ENCODE measurements around the gene BTD.

DNA sequence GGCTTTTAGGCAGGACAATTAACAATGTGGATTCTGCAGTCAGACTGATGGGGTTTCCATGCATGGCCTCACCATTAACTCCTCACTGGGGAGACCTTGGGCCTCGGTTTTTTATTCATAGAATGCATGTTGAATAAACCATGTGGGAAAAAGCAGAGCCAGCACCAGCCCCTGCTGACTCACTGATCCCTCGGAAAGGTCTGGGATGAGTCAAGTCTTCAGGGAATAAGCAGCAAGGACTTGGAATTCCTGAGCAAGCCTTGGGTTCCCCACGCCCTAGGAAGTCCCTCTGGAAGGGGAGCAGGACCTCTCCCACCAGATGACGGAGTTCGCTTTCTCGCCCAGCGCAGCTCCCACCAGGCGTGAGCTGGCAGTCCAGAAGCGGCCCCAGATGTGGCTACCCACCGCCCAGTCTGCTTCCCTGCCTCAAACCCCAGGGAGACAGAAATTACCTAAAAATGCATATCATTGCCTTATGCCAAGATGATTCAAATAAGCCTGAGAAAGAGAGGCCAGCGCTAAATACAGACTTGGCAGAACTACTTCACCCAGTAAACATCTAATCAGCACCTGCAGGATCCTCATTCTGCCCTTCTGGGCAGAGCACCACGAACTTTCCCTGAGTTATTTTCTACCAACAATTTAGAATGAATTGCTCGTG is 45.4 kb downstream of the BTD start:
- TF ChIP-seq CHD2 (IDR thresholded peaks at IDR 0.05; ENCODE audit: borderline replicate concordance, low read depth, low read length): no peak
- TF ChIP-seq, protein P1, sequence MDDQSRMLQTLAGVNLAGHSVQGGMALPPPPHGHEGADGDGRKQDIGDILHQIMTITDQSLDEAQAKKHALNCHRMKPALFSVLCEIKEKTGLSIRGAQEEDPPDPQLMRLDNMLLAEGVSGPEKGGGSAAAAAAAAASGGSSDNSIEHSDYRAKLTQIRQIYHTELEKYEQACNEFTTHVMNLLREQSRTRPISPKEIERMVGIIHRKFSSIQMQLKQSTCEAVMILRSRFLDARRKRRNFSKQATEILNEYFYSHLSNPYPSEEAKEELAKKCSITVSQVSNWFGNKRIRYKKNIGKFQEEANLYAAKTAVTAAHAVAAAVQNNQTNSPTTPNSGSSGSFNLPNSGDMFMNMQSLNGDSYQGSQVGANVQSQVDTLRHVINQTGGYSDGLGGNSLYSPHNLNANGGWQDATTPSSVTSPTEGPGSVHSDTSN (IDR thresholded peaks at IDR 0.05; ENCODE audit: insufficient replicate concordance, low read depth, low read length): no peak
- no peak for TF ChIP-seq CEBPZ (IDR thresholded peaks at IDR 0.05; ENCODE audit: low read depth, low read length)
- TF ChIP-seq POLR2A (IDR thresholded peaks at IDR 0.05; ENCODE audit: low read depth, low read length): no peak
- no peak for TF ChIP-seq EP300 (IDR thresholded peaks at IDR 0.05; ENCODE audit: borderline replicate concordance in 1 of 2, control insufficient read depth in 1 of 2, low read depth in 2 of 2, low read length in 2 of 2)
- no peak for TF ChIP-seq MEF2A (IDR thresholded peaks at IDR 0.05; ENCODE audit: insufficient read depth, low read depth, low read length)
- TF ChIP-seq, protein P2, sequence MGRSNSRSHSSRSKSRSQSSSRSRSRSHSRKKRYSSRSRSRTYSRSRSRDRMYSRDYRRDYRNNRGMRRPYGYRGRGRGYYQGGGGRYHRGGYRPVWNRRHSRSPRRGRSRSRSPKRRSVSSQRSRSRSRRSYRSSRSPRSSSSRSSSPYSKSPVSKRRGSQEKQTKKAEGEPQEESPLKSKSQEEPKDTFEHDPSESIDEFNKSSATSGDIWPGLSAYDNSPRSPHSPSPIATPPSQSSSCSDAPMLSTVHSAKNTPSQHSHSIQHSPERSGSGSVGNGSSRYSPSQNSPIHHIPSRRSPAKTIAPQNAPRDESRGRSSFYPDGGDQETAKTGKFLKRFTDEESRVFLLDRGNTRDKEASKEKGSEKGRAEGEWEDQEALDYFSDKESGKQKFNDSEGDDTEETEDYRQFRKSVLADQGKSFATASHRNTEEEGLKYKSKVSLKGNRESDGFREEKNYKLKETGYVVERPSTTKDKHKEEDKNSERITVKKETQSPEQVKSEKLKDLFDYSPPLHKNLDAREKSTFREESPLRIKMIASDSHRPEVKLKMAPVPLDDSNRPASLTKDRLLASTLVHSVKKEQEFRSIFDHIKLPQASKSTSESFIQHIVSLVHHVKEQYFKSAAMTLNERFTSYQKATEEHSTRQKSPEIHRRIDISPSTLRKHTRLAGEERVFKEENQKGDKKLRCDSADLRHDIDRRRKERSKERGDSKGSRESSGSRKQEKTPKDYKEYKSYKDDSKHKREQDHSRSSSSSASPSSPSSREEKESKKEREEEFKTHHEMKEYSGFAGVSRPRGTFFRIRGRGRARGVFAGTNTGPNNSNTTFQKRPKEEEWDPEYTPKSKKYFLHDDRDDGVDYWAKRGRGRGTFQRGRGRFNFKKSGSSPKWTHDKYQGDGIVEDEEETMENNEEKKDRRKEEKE (IDR thresholded peaks at IDR 0.05): no peak
- TF ChIP-seq CHD4 (IDR thresholded peaks at IDR 0.05): no peak
- no peak for TF ChIP-seq GATAD2B (conservative IDR thresholded peaks at IDR 0.05; ENCODE audit: low read depth)
- TF ChIP-seq, protein P3, sequence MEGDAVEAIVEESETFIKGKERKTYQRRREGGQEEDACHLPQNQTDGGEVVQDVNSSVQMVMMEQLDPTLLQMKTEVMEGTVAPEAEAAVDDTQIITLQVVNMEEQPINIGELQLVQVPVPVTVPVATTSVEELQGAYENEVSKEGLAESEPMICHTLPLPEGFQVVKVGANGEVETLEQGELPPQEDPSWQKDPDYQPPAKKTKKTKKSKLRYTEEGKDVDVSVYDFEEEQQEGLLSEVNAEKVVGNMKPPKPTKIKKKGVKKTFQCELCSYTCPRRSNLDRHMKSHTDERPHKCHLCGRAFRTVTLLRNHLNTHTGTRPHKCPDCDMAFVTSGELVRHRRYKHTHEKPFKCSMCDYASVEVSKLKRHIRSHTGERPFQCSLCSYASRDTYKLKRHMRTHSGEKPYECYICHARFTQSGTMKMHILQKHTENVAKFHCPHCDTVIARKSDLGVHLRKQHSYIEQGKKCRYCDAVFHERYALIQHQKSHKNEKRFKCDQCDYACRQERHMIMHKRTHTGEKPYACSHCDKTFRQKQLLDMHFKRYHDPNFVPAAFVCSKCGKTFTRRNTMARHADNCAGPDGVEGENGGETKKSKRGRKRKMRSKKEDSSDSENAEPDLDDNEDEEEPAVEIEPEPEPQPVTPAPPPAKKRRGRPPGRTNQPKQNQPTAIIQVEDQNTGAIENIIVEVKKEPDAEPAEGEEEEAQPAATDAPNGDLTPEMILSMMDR (IDR thresholded peaks at IDR 0.05 in 2 of 3, conservative IDR thresholded peaks at IDR 0.05 in 1 of 3; ENCODE audit: control insufficient read depth in 2 of 3, extremely low read depth in 1 of 3, insufficient read depth in 1 of 3, low read depth in 3 of 3, low read length in 3 of 3): no peak
- no peak for TF ChIP-seq JUND (IDR thresholded peaks at IDR 0.05; ENCODE audit: low read depth, low read length)
- no peak for TF ChIP-seq RFX5 (IDR thresholded peaks at IDR 0.05; ENCODE audit: low read depth, low read length)
